H1 (cell line): ENCODE results near the gene LGALS8. TPM values are rescaled to one million over a fixed set of nuclear protein-coding genes. Genes with fewer than 3 reads are reported as not detected.

ENCODE experiments used
- BCL11A ChIP-seq, 2 experiments: IDR thresholded peaks; one replicate each; pipeline ENCODE4 v1.6.1; 2011; ENCODE audit warnings: low read depth in 2 of 2, low read length in 2 of 2, mild to moderate bottlenecking in 2 of 2
- CBX8 ChIP-seq: fragments of 300-800, 300-1000 bp; sonication (generic); IDR thresholded peaks from 2 replicates; pipeline ENCODE4 v1.7.1; 2016; ENCODE audit warnings: low read depth, low read length, borderline replicate concordance
- E2F6 ChIP-seq: IDR thresholded peaks from 2 replicates; pipeline ENCODE4 v1.6.1; 2012; ENCODE audit warnings: inconsistent platforms
- EGR1 ChIP-seq: IDR thresholded peaks from 2 replicates; pipeline ENCODE4 v1.6.1; 2011; ENCODE audit warnings: low read depth, low read length, borderline replicate concordance
- FOSL1 ChIP-seq: IDR thresholded peaks from 2 replicates; pipeline ENCODE4 v1.6.1; 2011; ENCODE audit warnings: mild to moderate bottlenecking, low read depth, low read length, moderate library complexity; ENCODE audit not compliant: insufficient read depth
- GABPA ChIP-seq: IDR thresholded peaks from 2 replicates; pipeline ENCODE4 v1.6.1; 2011; ENCODE audit warnings: mild to moderate bottlenecking, low read length, moderate library complexity, borderline replicate concordance; ENCODE audit not compliant: insufficient read depth
- GTF2F1 ChIP-seq: IDR thresholded peaks from 2 replicates; pipeline ENCODE4 v1.6.1; 2012; ENCODE audit warnings: low read depth, low read length, improper control_type of control experiment, borderline replicate concordance
- HDAC2 ChIP-seq, 2 experiments: fragments of 300-600 bp in 1 of 2; sonication (generic) in 1 of 2; IDR thresholded peaks; 2 replicates each; pipeline ENCODE4 v1.6.1; 2011 to 2012; ENCODE audit warnings: low read depth in 2 of 2, low read length in 2 of 2, mild to moderate bottlenecking in 2 of 2, moderate library complexity in 2 of 2, borderline replicate concordance in 1 of 2, inconsistent platforms in 1 of 2
- HDAC6 ChIP-seq: IDR thresholded peaks from one replicate; pipeline ENCODE4 v1.7.1; 2012; ENCODE audit warnings: low read depth, mild to moderate bottlenecking, inconsistent platforms, low read length, moderate library complexity
- KDM1A ChIP-seq: fragments of 200-600, 300-600 bp; sonication (generic); IDR thresholded peaks from 2 replicates; pipeline ENCODE4 v1.7.1; 2016; ENCODE audit warnings: mild to moderate bottlenecking, low read length, borderline replicate concordance
- MAFK ChIP-seq: IDR thresholded peaks from 2 replicates; pipeline ENCODE4 v1.6.1; 2012; ENCODE audit warnings: low read depth, mild to moderate bottlenecking, improper control_type of control experiment, low read length
- RAD21 ChIP-seq, 2 experiments: IDR thresholded peaks in 1 of 2; conservative IDR thresholded peaks in 1 of 2; 2 replicates each; pipeline ENCODE4 v1.6.1; 2011; ENCODE audit warnings: low read depth in 2 of 2, low read length in 2 of 2, improper control_type of control experiment in 1 of 2, inconsistent platforms in 1 of 2, mild to moderate bottlenecking in 1 of 2, moderate library complexity in 1 of 2
- SIX5 ChIP-seq: IDR thresholded peaks from 2 replicates; pipeline ENCODE4 v1.6.1; 2011; ENCODE audit warnings: mild to moderate bottlenecking, low read depth, low read length
- SP1 ChIP-seq: IDR thresholded peaks from 2 replicates; pipeline ENCODE4 v1.6.1; 2011; ENCODE audit warnings: low read depth, low read length
- TEAD4 ChIP-seq: IDR thresholded peaks from 2 replicates; pipeline ENCODE4 v1.6.1; 2012; ENCODE audit warnings: low read depth, low read length, inconsistent platforms, mixed read lengths
- polyA plus RNA-seq, 7 experiments: library from polyadenylated mRNA; depleted of rRNA in 3 of 7; stranded (reverse) in 5 of 7; unstranded in 2 of 7; fragments of >200 nt in 5 of 7; fragments of 200-250 nt in 2 of 7; gene quantifications; 1 replicate in 5 of 7; 2 replicates in 1 of 7; 4 replicates in 1 of 7; pipeline versions ENCODE4 v1.2.1 to v1.2.3, GENCODE V29; 2011 to 2013; ENCODE audit warnings: missing spikeins in 2 of 7, mixed read lengths in 2 of 7
- total RNA-seq: library from RNA; stranded (reverse); fragmentation: NEBNext Ultra II Directional; extraction: Animal tissue kit (Norgen Biotek cat#: 25700); gene quantifications from 2 replicates; pipeline ENCODE4 v1.2.1, GENCODE V29; 2021
- TF ChIP-seq, protein P1 (sequence below), 3 experiments: IDR thresholded peaks; 1 replicate in 2 of 3; 2 replicates in 1 of 3; pipeline versions ENCODE4 v1.5.1 to v1.6.1; 2011; ENCODE audit warnings: low read length in 3 of 3, mild to moderate bottlenecking in 3 of 3, inconsistent platforms in 2 of 3, low read depth in 1 of 3, moderate library complexity in 1 of 3; ENCODE audit not compliant: insufficient read depth in 1 of 3; ENCODE audit errors: control extremely low read depth in 1 of 3
- TF ChIP-seq, protein P2 (sequence below): IDR thresholded peaks from 2 replicates; pipeline ENCODE4 v1.6.1; 2011; ENCODE audit warnings: low read length, improper control_type of control experiment
- TF ChIP-seq, protein P3 (sequence below): IDR thresholded peaks from 2 replicates; pipeline ENCODE4 v1.6.1; 2012; ENCODE audit warnings: inconsistent platforms

The LGALS8 gene
- total and polyA plus RNA-seq, 2 of the 8 experiments (the other 6 are each of a cell fraction or from before 2014, with no cell fraction given): 7.2 to 11.6 TPM

DNA sequence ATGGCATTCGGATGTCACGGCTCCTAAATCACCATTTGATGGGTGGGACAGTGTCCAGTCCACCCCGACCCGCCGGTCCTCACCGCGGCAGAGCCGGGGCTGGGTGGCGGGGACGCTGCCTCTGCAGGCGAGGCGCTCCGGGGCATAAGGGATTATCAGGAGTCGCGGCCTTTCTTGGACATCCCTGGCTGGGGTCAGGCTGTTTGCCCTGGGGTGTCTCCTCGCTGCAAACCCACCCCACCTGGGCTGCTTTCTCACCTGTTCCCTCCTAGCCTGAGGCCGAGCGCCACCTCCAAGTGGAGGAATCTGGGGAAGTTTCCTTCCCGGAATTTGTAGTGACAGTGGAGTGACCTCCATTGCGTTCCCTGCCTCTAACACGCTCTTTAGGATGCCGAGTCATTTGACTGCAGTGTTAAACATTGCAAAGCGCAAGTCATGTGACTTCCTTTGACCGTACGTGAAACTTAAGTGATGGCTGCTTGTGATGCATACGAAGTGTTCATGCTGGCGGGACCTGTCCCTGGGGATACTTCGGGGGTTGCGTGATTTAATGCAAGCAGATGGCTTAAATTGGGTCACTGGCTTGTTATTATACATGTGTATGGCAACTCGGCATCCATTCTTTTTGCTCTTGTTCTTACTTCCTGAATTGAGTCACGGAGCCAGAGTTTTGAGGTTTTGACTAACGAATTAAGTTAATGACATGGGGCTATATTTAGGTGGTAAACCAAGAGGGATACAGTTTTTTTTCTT lies 536 bp downstream of the LGALS8 start (continued):
- no peak for TF ChIP-seq SIX5
- TF ChIP-seq, protein P1, sequence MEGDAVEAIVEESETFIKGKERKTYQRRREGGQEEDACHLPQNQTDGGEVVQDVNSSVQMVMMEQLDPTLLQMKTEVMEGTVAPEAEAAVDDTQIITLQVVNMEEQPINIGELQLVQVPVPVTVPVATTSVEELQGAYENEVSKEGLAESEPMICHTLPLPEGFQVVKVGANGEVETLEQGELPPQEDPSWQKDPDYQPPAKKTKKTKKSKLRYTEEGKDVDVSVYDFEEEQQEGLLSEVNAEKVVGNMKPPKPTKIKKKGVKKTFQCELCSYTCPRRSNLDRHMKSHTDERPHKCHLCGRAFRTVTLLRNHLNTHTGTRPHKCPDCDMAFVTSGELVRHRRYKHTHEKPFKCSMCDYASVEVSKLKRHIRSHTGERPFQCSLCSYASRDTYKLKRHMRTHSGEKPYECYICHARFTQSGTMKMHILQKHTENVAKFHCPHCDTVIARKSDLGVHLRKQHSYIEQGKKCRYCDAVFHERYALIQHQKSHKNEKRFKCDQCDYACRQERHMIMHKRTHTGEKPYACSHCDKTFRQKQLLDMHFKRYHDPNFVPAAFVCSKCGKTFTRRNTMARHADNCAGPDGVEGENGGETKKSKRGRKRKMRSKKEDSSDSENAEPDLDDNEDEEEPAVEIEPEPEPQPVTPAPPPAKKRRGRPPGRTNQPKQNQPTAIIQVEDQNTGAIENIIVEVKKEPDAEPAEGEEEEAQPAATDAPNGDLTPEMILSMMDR (IDR thresholded peaks at IDR 0.05; ENCODE audit: control extremely low read depth in 1 of 3, insufficient read depth in 1 of 3, low read depth in 1 of 3, low read length in 3 of 3): no peak
- peak; percentile 56; the same call in 1 of the 2 replicates for TF ChIP-seq TEAD4
- no peak for TF ChIP-seq SP1
- TF ChIP-seq RAD21 (IDR thresholded peaks at IDR 0.05 in 1 of 2, conservative IDR thresholded peaks at IDR 0.05 in 1 of 2; ENCODE audit: low read depth in 2 of 2, low read length in 2 of 2): no peak
- TF ChIP-seq GTF2F1: no peak
- TF ChIP-seq GABPA: no peak
- TF ChIP-seq BCL11A (IDR thresholded peaks at IDR 0.05; ENCODE audit: low read depth in 2 of 2, low read length in 2 of 2): no peak
- no peak for TF ChIP-seq FOSL1
- no peak for TF ChIP-seq EGR1
- TF ChIP-seq KDM1A: no peak
- TF ChIP-seq, protein P2, sequence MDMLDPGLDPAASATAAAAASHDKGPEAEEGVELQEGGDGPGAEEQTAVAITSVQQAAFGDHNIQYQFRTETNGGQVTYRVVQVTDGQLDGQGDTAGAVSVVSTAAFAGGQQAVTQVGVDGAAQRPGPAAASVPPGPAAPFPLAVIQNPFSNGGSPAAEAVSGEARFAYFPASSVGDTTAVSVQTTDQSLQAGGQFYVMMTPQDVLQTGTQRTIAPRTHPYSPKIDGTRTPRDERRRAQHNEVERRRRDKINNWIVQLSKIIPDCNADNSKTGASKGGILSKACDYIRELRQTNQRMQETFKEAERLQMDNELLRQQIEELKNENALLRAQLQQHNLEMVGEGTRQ: peak; percentile 76
- TF ChIP-seq MAFK: 0 out of 2 replicates have a peak, but pooled peaks have one; percentile 38
- no peak for TF ChIP-seq HDAC6
- no peak for TF ChIP-seq HDAC2 (IDR thresholded peaks at IDR 0.05; ENCODE audit: borderline replicate concordance in 1 of 2, low read depth in 2 of 2, low read length in 2 of 2)
- no peak for TF ChIP-seq CBX8
- TF ChIP-seq E2F6: 0 out of 2 replicates have a peak, but pooled peaks have one; percentile 35
- TF ChIP-seq, protein P3, sequence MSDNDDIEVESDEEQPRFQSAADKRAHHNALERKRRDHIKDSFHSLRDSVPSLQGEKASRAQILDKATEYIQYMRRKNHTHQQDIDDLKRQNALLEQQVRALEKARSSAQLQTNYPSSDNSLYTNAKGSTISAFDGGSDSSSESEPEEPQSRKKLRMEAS: peak; percentile 56; the same call in 1 of the 2 replicates
